PC-3 (cell line): Measurements from ENCODE around the gene CARD11. TPM values are rescaled to one million over a fixed set of nuclear protein-coding genes. Genes with fewer than 3 reads are reported as not detected.

Source experiments
- ATAC-seq: fragments of 200-7000 bp; cut with Tn5 transposase; 2 replicates; pipeline ENCODE4 v1.9.1; 2020; ENCODE audit warnings: mild to moderate bottlenecking, moderate library complexity
- BruUV-seq: library from RNA; stranded (reverse); fragments of 400-500 nt; replicated peaks from 2 replicates; lab custom pipeline; 2021; lab: Mats Ljungman, UMichigan
- CTCF ChIA-PET: fragments of 300-600 bp; sonication (Branson Sonifier 250); formaldehyde crosslinking; loops from one replicate; lab custom pipeline; 2022; ENCODE audit warnings: antibody characterized with exemption; lab: Charles Lee
- POLR2A ChIA-PET: fragments of 300-600 bp; sonication (Branson Sonifier 250); formaldehyde crosslinking; loops from one replicate; lab custom pipeline; 2022; ENCODE audit warnings: antibody characterized with exemption; ENCODE audit not compliant: unreplicated experiment; lab: Charles Lee
- DNase-seq: peaks from one replicate; pipeline ENCODE4 v3.0.0-alpha.2; 2015
- H2AFZ ChIP-seq: fragments of 300-600 bp; sonication (generic); 2 replicates; pipeline ENCODE4 v1.6.0; 2016; ENCODE audit warnings: antibody characterized with exemption, low read length
- H3F3A ChIP-seq: fragments of 300-600 bp; sonication (generic); one replicate; pipeline ENCODE4 v1.6.0; 2017; ENCODE audit warnings: antibody characterized with exemption, low read length, control low read depth, mild to moderate bottlenecking; ENCODE audit not compliant: unreplicated experiment
- H3K27ac ChIP-seq: fragments of 300-600 bp; sonication (generic); 2 replicates; pipeline ENCODE4 v1.5.1; 2016; ENCODE audit warnings: mild to moderate bottlenecking, low read length
- H3K27me3 ChIP-seq: fragments of 300-600 bp; sonication (generic); 2 replicates; pipeline ENCODE4 v1.6.1; 2016; ENCODE audit warnings: low read length, mixed read lengths
- H3K36me3 ChIP-seq: fragments of 300-600 bp; sonication (generic); 2 replicates; pipeline ENCODE4 v1.6.1; 2016; ENCODE audit warnings: low read depth, mixed run types, low read length, mixed read lengths
- H3K4me1 ChIP-seq: fragments of 300-600 bp; sonication (generic); 2 replicates; pipeline ENCODE4 v1.5.1; 2016; ENCODE audit warnings: low read length; ENCODE audit not compliant: insufficient read depth
- H3K4me2 ChIP-seq: fragments of 300-600 bp; sonication (generic); 2 replicates; pipeline ENCODE4 v1.6.0; 2016; ENCODE audit warnings: low read length
- H3K4me3 ChIP-seq: fragments of 300-600 bp; sonication (generic); 2 replicates; pipeline ENCODE4 v1.5.1; 2016; ENCODE audit warnings: mild to moderate bottlenecking, low read length, mixed read lengths
- H3K79me2 ChIP-seq: fragments of 300-600 bp; sonication (generic); 2 replicates; pipeline ENCODE4 v1.6.1; 2017; ENCODE audit warnings: low read length, mixed read lengths
- H3K9ac ChIP-seq: fragments of 300-600 bp; sonication (generic); 2 replicates; pipeline ENCODE4 v1.6.0; 2016; ENCODE audit warnings: mild to moderate bottlenecking, low read length
- H3K9me2 ChIP-seq: fragments of 300-600 bp; sonication (generic); replicated peaks from 2 replicates; pipeline ENCODE4 v1.6.1; 2016; ENCODE audit warnings: mixed run types, low read length, mixed read lengths
- H3K9me3 ChIP-seq: fragments of 300-600 bp; sonication (generic); 2 replicates; pipeline ENCODE4 v1.6.1; 2016; ENCODE audit warnings: low read length, mixed read lengths
- H4K20me1 ChIP-seq: fragments of 300-600 bp; sonication (generic); 2 replicates; pipeline ENCODE4 v1.6.1; 2016; ENCODE audit warnings: low read length, mixed read lengths
- EZH2 ChIP-seq: fragments of 300-600 bp; sonication (generic); IDR thresholded peaks from one replicate; pipeline ENCODE4 v1.6.1; 2017; ENCODE audit warnings: antibody characterized with exemption, mild to moderate bottlenecking, low read length; ENCODE audit not compliant: unreplicated experiment
- EZH2phosphoT487 ChIP-seq: fragments of 300-600 bp; sonication (generic); IDR thresholded peaks from 2 replicates; pipeline ENCODE4 v1.6.1; 2018; ENCODE audit warnings: mild to moderate bottlenecking, antibody characterized with exemption, low read length, borderline replicate concordance
- intact Hi-C: fragments of 100-400 bp; cut with micrococcal nuclease; formaldehyde crosslinking; loops from 2 replicates; pipeline ENCODE4 v1.9.0; 2023
- total RNA-seq: library from RNA; depleted of rRNA; stranded (reverse); fragments of >200 nt; gene quantifications from 2 replicates; pipeline ENCODE4 v1.2.3, GENCODE V29; 2014
- TF ChIP-seq, protein P1 (sequence below): fragments of 300-600 bp; sonication (generic); conservative IDR thresholded peaks from 2 replicates; pipeline ENCODE4 v1.5.1; 2017; ENCODE audit warnings: antibody characterized with exemption, low read depth, mild to moderate bottlenecking, low read length

The CARD11 gene
- total RNA-seq, 1 experiment from 2014 or later = not detected

DNA sequence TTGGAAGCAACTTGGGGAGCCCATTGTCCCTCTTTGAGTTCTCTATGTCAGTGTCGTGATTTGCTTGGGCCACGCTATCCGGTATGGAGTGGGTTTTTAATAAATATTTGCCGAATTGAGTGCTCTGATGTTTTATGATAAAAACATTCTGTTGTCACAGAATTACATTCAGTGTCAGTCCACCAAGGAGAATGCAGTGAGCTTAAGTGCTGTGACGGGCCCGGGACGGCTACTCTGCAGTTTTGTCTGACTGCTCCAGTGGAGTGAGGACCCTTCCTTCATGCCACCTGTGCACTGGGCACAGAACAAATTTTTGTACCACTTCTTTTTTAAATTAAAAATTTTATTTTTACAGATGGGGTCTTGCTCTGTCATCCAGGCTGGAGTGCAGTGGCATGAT lies 76.0 kb downstream of the CARD11 start:
- Histone ChIP-seq H3F3A (no peaks in the 10 kb centered on the region), H3K9me3 (no peaks in the 10 kb centered on the region), H4K20me1 (no peaks in the 10 kb centered on the region), H3K9me2 (no peaks in the 10 kb centered on the region), H3K79me2 (no peaks in the 10 kb centered on the region), H3K27ac (no peak overlapping the region), H3K4me1 (no peaks in the 10 kb centered on the region), H3K36me3 (no peaks in the 10 kb centered on the region), H3K4me3 (no peak overlapping the region), H3K9ac (no peak overlapping the region), H2AFZ (no peak overlapping the region), H3K27me3 (peaks cover 18% of the 10 kb centered on the region; the same call in 1 of the 2 replicates), H3K4me2 (no peak overlapping the region)
- intact Hi-C loops = no loop called here
- no TSS peak for BruUV-seq
- DNase-seq (no peak), ATAC-seq (no peak)
- POLR2A ChIA-PET = no interaction called here
- CTCF ChIA-PET = no interaction called here
- TF ChIP-seq EZH2 (no peak), EZH2phosphoT487 (no peak)
- TF ChIP-seq, protein P1, sequence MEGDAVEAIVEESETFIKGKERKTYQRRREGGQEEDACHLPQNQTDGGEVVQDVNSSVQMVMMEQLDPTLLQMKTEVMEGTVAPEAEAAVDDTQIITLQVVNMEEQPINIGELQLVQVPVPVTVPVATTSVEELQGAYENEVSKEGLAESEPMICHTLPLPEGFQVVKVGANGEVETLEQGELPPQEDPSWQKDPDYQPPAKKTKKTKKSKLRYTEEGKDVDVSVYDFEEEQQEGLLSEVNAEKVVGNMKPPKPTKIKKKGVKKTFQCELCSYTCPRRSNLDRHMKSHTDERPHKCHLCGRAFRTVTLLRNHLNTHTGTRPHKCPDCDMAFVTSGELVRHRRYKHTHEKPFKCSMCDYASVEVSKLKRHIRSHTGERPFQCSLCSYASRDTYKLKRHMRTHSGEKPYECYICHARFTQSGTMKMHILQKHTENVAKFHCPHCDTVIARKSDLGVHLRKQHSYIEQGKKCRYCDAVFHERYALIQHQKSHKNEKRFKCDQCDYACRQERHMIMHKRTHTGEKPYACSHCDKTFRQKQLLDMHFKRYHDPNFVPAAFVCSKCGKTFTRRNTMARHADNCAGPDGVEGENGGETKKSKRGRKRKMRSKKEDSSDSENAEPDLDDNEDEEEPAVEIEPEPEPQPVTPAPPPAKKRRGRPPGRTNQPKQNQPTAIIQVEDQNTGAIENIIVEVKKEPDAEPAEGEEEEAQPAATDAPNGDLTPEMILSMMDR = no peak

DNA sequence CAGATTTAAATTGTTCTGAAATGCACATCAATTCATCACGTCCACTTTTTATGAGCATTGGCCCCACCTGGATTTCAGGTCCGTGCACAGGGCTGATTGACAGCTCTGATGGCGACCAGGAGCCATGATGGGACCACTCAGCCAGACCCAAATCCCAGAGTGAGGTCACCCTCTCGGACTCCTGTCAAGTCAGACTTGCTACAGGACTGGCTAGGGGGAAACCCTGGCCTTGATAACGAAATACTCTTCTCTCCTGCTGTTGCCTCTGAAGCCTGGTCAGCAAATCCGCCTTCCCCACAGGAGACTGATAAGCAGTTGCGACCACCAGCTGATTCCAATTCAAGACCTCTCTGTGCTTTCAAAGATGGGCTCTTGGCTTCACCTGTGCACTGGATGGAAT lies 76.4 kb downstream of the CARD11 start:
- Histone ChIP-seq H3K4me1 (no peaks in the 10 kb centered on the region), H3K9me3 (no peaks in the 10 kb centered on the region), H3K9ac (no peak overlapping the region), H3K4me3 (no peak overlapping the region), H3K27ac (no peak overlapping the region), H2AFZ (no peak overlapping the region), H3K36me3 (no peaks in the 10 kb centered on the region), H3K27me3 (peaks cover 14% of the 10 kb centered on the region; the same call in 1 of the 2 replicates), H3K79me2 (no peaks in the 10 kb centered on the region), H3F3A (no peaks in the 10 kb centered on the region), H3K4me2 (no peak overlapping the region), H3K9me2 (no peaks in the 10 kb centered on the region), H4K20me1 (no peaks in the 10 kb centered on the region)
- no peak for TF ChIP-seq EZH2phosphoT487
- no peak for TF ChIP-seq EZH2
- TF ChIP-seq, protein P1 = no peak
- ATAC-seq (no peak), DNase-seq (no peak)
- no TSS peak for BruUV-seq
- intact Hi-C loops = no loop called here
- CTCF ChIA-PET = no interaction called here
- POLR2A ChIA-PET = no interaction called here

DNA sequence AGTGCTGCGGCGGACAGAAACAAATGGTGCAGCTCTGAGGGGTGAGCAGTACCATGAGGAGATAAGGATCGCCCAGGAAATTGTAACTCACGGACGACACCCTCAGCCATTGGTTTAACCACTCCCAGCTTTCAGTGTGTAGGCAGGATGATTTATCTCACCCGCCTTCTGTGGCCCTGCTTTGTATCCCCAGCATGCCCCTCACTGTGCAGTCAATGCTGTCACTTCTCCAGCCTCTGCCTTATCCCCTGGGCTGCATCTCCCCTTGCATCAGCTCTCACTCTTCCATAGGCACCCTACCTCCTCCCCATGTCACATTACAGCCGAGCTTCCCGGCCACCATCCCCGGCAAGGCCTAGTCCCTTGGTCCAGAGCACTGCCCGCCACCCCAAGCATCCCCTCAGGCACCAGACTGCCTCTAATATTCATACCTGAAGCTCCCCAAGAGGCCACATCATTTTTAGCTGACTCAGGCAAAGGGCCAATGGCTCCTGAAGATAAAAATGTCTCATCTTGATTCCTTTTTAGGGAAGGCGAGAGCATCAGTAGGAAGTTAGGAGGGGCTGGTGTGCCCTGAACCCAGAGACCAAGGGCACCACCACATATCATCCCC lies 77.1 kb downstream of the CARD11 start:
- no peaks in the 10 kb centered on the region for H3K4me1 ChIP-seq
- no peak overlapping the region for H2AFZ ChIP-seq
- no peaks in the 10 kb centered on the region for H3K9me3 ChIP-seq
- no peak overlapping the region for H3K4me2 ChIP-seq
- H3K36me3 ChIP-seq = no peaks in the 10 kb centered on the region
- no peak overlapping the region for H3K4me3 ChIP-seq
- H3F3A ChIP-seq = no peaks in the 10 kb centered on the region
- TF ChIP-seq, protein P1 = no peak
- TF ChIP-seq EZH2 = no peak
- no peak for TF ChIP-seq EZH2phosphoT487
- no TSS peak for BruUV-seq
- no peaks in the 10 kb centered on the region for H4K20me1 ChIP-seq
- H3K27ac ChIP-seq = no peak overlapping the region
- no peak overlapping the region for H3K9ac ChIP-seq
- DNase-seq (no peak), ATAC-seq (no peak)
- H3K9me2 ChIP-seq = no peaks in the 10 kb centered on the region
- no peaks in the 10 kb centered on the region for H3K79me2 ChIP-seq
- ChIA-PET POLR2A (no interaction called here), CTCF (no interaction called here)
- H3K27me3 ChIP-seq = peaks cover 10% of the 10 kb centered on the region; the same call in 1 of the 2 replicates
- intact Hi-C loops = no loop called here
